Ovary (tissue), 9 donors: ENCODE data around the gene PABPC3. TPM values are rescaled to one million over a fixed set of nuclear protein-coding genes. Genes with fewer than 3 reads are reported as not detected.

ENCODE experiments used
- DNase-seq, 5 donors: peaks; one replicate each; pipeline ENCODE4 v3.0.0-alpha.2; 2019 to 2020
- H3K27ac ChIP-seq, 2 donors: fragments of 200-600 bp; one replicate each; pipeline versions ENCODE4 v1.5.1 to v1.8.0; 2019 to 2022
- H3K27me3 ChIP-seq: fragments of 200-600 bp; one replicate; pipeline ENCODE4 v1.8.0; 2022
- H3K36me3 ChIP-seq: fragments of 200-600 bp; sonication (generic); one replicate; pipeline ENCODE4 v1.5.1; 2019
- H3K4me1 ChIP-seq: one replicate; pipeline ENCODE4 v1.8.1; 2013; ENCODE audit warnings: mild to moderate bottlenecking, moderate library complexity; ENCODE audit not compliant: insufficient read depth
- H3K4me3 ChIP-seq: fragments of 200-600 bp; sonication (generic); one replicate; pipeline ENCODE4 v1.5.1; 2017
- H3K9me3 ChIP-seq, 2 donors: fragments of 200-600 bp in 1 of 2; sonication (generic) in 1 of 2; one replicate each; pipeline versions ENCODE4 v1.5.1 to v1.8.1; 2013 to 2019; ENCODE audit warnings: mild to moderate bottlenecking in 1 of 2, moderate library complexity in 1 of 2
- CTCF ChIP-seq, 3 donors: fragments of 450-650 bp in 2 of 3; fragments of 200-600 bp in 1 of 3; IDR thresholded peaks; one replicate each; pipeline versions ENCODE4 v1.5.1 to v1.8.0; 2016 to 2022; ENCODE audit warnings: antibody characterized with exemption in 3 of 3, mild to moderate bottlenecking in 1 of 3
- EP300 ChIP-seq: sonication (generic); formaldehyde crosslinking; IDR thresholded peaks from one replicate; pipeline ENCODE4 v1.6.1; 2017; ENCODE audit warnings: antibody characterized with exemption
- POLR2A ChIP-seq: fragments of 450-650 bp; IDR thresholded peaks from one replicate; pipeline ENCODE4 v1.6.1; 2017; ENCODE audit warnings: antibody characterized with exemption, mild to moderate bottlenecking, moderate library complexity
- WGBS, 3 donors: extraction: QIAGEN DNeasy Blood & Tissue Kit in 1 of 3; methylation state at CpG; one replicate each; pipeline versions ENCODE4 v1.1.5 to v1.1.7; 2013 to 2017; 5-methylcytosine and 5-hydroxymethylcytosine counted together
- intact Hi-C, 4 donors: fragments of 100-400 bp; cut with DNase I; formaldehyde crosslinking; loops; one replicate each; pipeline versions ENCODE4 v1.11.0 to v1.15.1; 2022 to 2023
- polyA plus RNA-seq, 2 donors: library from polyadenylated mRNA; stranded (reverse); fragments of 200-250 nt in 1 of 2; fragments of 350-450 nt in 1 of 2; fragmentation: Illumina TruSeq in 1 of 2; extraction: RNeasy Lipid Tissue Mini Kit (QIAGEN cat#74804) in 1 of 2; gene quantifications; one replicate each; pipeline ENCODE4 v1.2.3, GENCODE V29; 2013 to 2014
- total RNA-seq, 7 donors: library from RNA; depleted of rRNA in 2 of 7; stranded (reverse); fragments of >200 nt in 2 of 7; fragmentation: NEBNext Ultra II Directional in 3 of 7; extraction: Animal tissue kit (Norgen Biotek cat#: 25700) in 3 of 7; gene quantifications; one replicate each; pipeline versions ENCODE4 v1.1.0 to v1.2.4, GENCODE V29; 2016 to 2023
- donor health status: DM: no; HTN: no; CAD: no; lungs with moderate emphysema.
- donor health status: DM: no; HTN: no; CAD: no.
- donor health status: Bipolar disorder and iron deficiency.
- donor health status: DM: yes; HTN: yes; CAD: no.
- donor health status: DM: no; HTN: no; CAD: no.
- donor health status: DM: yes; HTN: yes; CAD: no.

Gene PABPC3
- total and polyA plus RNA-seq, 9 donors: 0.08 to 0.78 (median 0.30) TPM; not detected in 2

- WGBS, 3 donors: 59 to 71% (median 67%) methylated on average over 6 of the region's 6 CpGs
- intact Hi-C loops: no loop called here
Measured at GRCh38 chr13:25131881-25132420, 36.0 kb downstream of the PABPC3 start.

GRCh38 chr13:25132751-25133390 is 36.9 kb downstream of the PABPC3 start:
- H3K27me3 ChIP-seq: no peaks in the 10 kb centered on the region
- no peak for DNase-seq
- TF ChIP-seq POLR2A (no peak), CTCF (IDR thresholded peaks at IDR 0.05) (no peak), EP300 (no peak)
- H3K27ac ChIP-seq: no peak overlapping the region
- no peaks in the 10 kb centered on the region for H3K36me3 ChIP-seq
- WGBS, 3 donors: 40 to 58% (median 50%) methylated on average over 5 of the region's 5 CpGs
- H3K9me3 ChIP-seq: no peaks in the 10 kb centered on the region
- H3K4me3 ChIP-seq: no peak overlapping the region
- intact Hi-C loops: no loop called here
- no peaks in the 10 kb centered on the region for H3K4me1 ChIP-seq

More at GRCh38 chr13:25131881-25132420, 36.0 kb downstream of the PABPC3 start:
- TF ChIP-seq EP300 (no peak), POLR2A (no peak)
- DNase-seq: no peak
- Histone ChIP-seq H3K27me3 (no peaks in the 10 kb centered on the region), H3K9me3 (no peaks in the 10 kb centered on the region), H3K36me3 (no peaks in the 10 kb centered on the region), H3K4me1 (no peaks in the 10 kb centered on the region), H3K27ac (no peak overlapping the region), H3K4me3 (no peak overlapping the region)

- H3K4me1 ChIP-seq: no peaks in the 10 kb centered on the region
- TF ChIP-seq EP300 (no peak), POLR2A (no peak), CTCF (IDR thresholded peaks at IDR 0.05) (no peak)
- intact Hi-C loops: no loop called here
- H3K4me3 ChIP-seq: no peak overlapping the region
- H3K27me3 ChIP-seq: no peaks in the 10 kb centered on the region
- 65 to 68% (median 65%) methylated on average over 4 of the region's 4 CpGs for WGBS, 3 donors
- no peaks in the 10 kb centered on the region for H3K9me3 ChIP-seq
- no peak for DNase-seq
- no peaks in the 10 kb centered on the region for H3K36me3 ChIP-seq
- no peak overlapping the region for H3K27ac ChIP-seq
Measured at GRCh38 chr13:25135896-25136295, 40.0 kb downstream of the PABPC3 start.

DNA sequence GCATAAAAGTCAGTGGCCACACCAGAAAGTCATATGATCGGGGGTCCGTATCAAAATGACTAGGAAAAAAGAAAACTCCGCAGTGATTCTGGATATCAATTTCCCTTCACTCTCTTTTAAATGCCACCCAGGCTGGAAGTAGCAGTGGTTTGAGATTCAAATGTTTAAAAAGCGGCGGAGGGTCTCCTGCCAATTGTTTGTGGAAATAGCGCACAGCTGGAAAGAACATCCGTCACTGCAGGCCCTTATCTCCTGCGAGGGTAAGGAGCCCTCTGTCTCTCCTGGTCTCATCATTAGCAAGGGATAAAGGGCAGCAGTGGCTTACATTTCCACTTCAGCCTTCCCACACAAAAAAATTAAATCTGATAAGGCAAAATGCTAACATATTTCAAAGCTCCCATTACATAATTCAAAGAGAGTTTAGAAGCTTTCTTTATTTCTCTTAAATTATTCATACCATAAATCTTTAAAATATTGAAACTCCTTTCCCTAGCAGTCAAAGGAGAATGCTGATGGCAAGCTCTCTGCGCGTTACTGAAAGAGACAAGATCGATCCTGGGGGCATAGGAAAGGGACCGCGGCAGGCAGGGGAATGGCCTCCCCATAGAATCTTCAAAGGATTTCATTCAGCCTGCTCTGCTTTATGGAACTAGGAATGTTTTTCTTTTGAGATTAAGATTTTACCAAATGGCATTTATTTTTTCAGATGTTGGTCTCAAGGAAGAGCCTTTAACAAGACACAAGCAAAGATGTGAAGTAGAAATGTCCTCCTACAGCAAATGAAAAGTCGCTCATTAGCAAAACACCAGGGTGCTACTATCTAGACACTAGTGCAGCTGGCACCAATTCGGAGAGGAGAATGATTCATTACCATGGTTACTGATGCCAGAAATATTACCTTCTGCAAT is 41.2 kb downstream of the PABPC3 start:
- no peaks in the 10 kb centered on the region for H3K36me3 ChIP-seq
- no peaks in the 10 kb centered on the region for H3K9me3 ChIP-seq
- no peak for TF ChIP-seq POLR2A
- no peak for TF ChIP-seq EP300
- no peak for TF ChIP-seq CTCF (IDR thresholded peaks at IDR 0.05)
- H3K27me3 ChIP-seq: no peaks in the 10 kb centered on the region
- intact Hi-C loops: no loop called here
- DNase-seq: no peak
- no peak overlapping the region for H3K4me3 ChIP-seq
- H3K4me1 ChIP-seq: no peaks in the 10 kb centered on the region
- WGBS, 3 donors: 7 to 13% (median 8%) methylated on average over 15 of the region's 15 CpGs
- no peak overlapping the region for H3K27ac ChIP-seq
